GM19240 (cell line): ENCODE data around the gene DHX58.
"Not testable (repeated sequence)": the region's sequence is repeated elsewhere in the genome, so short reads cannot be mapped to it uniquely, and the experiment has no call there.

Source experiments
- DNase-seq: peaks from one replicate; pipeline ENCODE4 v3.0.0; 2011; ENCODE audit warnings: low spot score; ENCODE audit not compliant: insufficient read length

The DHX58 gene

GRCh38 chr17:42112552-42113176, at the start of gene DHX58:
DHX58 (minus strand) TSS chr17:42112714; CDS start chr17:42111892, 822 bp downstream.
- DNase-seq: peak; percentile 89

DNA sequence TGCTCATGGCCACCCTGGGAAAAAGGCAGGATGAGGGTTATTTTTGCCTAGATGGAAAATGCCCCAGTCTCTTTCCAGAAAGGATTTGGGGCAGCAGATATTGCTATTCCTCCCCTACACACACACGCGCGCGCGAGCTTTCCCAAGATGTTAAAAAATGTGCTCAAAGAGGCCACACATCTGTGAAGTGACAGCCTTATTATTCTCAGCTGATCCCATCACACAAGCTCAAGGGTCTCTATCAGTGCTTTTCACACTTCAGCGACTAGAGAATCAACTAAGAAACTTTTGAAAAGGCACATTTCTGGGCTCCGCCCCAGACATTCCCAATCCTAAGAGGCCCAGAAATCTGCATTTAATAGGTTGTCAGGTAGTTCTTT, 48.0 kb upstream of the DHX58 start:
- DNase-seq: no peak

DNA sequence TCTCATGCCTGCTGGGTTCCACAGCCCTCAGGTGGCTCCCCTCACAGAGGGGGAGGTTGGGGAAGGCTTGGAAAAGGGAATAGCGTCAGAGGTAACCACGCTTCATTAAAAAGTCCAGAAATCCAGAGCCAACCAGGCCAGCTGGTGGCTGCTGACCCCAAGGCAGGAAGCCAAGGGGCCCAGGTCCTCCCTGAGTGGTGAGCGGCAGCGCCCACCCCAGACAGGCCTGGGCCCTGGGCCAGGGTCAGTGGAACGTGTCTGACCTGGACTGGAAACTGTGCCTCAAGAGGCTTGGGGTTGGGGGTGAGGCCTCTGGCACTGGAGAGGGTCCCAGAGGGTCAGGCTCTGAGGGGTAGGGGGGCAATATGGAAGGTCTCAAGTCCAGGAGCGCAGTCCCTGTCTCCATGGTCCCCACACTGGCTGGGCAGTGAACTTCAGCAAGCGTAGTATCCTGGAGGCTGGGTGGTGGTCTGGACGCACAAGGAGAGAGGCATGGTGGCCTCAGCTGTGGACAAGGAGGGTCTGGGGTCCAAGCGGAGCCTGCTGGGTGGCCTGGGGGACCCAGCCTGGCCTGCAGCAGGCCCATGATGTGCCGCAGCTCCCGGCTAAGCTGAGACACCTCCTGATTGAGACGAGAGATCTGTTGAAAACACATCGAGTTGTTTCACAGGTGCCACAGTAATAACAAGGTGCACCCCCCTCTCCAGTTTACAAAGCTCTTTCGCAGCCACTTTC, 47.4 kb upstream of the DHX58 start:
- no peak for DNase-seq

DNA sequence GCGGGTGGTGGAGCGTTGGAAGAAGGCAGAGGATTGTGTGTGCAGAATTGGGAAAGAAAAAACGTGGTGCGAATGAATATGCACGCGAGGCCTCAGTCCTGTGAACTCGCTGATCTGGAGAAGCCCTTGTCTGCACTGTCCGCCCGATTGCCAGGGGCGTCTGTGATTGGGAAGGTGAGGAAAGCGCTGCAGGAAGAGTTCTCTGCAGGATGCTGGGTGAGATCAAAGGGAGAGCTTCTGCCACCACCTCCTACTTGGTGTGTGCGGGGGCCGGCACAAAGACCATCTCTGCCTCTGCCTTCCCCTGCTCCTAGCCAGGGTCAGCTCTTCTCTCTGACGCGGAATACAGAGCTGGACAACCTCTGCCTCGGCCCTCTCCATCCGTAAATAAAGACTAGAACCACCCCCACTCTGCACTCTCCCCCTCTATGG, 43.1 kb upstream of the DHX58 start:
- no peak for DNase-seq

DNA sequence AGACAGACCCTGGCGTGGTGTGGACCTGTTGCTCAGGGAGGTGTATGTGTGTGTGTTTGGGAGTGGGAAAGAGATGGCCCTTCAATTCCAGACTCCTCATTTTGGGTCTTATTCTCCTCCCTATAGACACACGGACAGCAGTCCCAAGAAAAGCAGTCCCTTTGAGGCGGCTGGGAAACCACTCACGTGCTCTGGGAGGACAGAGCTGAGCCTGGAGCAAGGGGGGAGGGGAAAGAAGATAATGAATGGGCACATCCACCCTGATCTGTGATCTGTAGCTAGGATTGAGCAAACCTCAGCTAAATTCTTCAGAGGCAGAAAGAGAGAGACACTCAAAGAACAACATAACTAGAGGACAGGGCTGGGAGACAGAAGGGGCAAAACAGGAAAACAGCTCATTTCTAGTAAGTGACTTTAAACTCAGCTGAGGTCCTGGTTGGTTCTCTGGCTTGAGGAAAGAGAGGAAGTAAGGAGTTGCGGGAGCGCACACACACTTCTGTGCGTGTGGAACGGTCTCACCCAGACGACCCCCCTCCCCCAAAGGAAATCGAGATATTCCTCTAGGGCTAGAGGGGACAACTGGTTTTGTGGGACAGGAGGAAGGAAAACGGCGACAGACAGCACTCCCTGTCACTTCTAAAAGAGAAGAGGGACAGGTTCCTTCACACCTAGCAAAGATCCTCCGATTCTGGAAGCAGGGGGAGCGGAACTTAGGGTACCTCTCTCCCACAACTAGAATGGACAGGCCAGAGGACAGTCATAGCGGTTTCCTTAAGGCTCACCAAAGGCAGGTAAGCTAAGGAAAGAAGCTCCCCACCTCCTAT, 41.6 kb upstream of the DHX58 start:
- no peak for DNase-seq

DNA sequence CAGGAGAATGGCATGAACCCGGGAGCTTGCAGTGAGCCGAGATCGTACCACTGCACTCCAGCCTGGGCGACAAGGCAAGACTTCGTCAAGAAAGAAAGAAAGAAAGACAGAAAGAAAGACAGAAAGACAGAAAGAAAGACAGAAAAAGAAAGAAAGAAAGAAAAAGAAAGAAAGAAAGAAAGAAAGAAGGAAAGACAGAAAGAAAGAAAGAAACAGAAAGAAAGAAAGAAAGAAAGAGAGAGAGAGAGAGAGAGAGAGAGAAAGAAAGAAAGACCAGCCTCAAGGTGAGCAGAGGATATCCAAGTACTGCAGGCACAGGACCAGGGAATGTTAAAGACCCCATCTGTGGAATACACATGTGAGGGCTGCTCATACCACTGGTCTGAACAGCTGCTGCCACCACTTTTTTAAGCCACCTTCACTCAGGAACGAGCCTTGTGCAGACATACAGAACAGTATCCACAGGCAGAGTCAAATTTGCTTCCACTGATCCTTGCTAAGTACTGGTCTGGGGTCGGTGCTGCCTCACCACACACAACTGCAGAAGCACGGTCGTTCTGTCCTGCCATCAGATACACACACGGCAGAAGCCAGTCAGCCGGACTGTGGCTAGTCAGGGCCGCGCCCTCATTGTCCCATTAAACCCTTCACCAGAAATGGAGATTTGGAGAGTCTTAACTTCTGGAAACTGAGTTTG, 34.5 kb upstream of the DHX58 start:
- DNase-seq: no peak

GRCh38 chr17:42143138-42143537, 30.6 kb upstream of the DHX58 start:
- DNase-seq: not testable (repeated sequence)

DNA sequence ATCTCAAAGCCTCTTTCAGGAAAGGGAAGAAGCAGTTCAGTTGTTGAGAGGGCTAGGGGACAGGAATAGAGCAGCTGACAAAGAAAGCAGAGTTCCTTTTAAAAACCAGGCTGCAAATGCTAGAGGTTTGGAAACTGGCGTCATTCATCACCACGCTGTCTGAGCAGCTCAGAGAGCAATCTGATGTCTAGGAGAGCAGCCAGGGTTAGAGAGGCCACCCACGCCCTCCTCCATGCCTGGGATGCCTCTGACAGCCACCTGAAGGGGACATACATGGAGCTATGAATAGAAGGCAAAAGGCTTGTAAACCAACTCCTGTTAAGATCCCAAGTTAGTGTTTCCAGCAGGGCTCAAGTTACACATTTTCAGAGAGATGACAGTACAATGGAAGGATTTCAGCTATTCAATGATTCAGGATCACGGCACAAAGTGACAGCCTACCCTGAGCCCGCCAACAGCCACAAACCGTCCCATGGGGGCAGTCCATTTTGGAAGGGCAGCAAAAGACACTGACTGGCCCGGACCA, 29.9 kb upstream of the DHX58 start:
- DNase-seq: no peak

GRCh38 chr17:42141382-42141781, 28.9 kb upstream of the DHX58 start:
- DNase-seq: no peak

- DNase-seq: not testable (repeated sequence)
Observed at GRCh38 chr17:42140690-42141089, 28.2 kb upstream of the DHX58 start.

GRCh38 chr17:42138749-42139492, 26.4 kb upstream of the DHX58 start:
- DNase-seq: no peak

DNA sequence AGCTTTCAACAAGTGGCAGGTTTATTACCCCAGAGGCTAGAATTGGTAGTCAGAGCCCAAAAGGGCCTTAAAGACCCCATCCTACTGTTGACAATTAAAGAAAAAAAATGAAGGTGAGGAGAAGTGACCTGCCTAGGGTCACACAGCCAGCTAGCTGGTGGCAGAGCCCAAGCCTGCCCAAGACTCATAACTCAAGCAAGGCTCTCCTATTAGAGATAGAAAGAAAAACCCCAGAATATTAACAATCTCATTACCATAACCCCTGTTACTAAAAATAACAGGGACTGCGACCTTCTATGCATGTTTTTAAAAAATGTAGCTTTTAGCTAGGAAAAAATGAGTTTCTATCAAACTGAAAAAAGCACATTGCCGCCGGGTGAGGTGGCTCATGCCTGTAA, 24.1 kb upstream of the DHX58 start:
- DNase-seq: no peak

GRCh38 chr17:42135664-42136653, 23.4 kb upstream of the DHX58 start:
- no peak for DNase-seq

DNA sequence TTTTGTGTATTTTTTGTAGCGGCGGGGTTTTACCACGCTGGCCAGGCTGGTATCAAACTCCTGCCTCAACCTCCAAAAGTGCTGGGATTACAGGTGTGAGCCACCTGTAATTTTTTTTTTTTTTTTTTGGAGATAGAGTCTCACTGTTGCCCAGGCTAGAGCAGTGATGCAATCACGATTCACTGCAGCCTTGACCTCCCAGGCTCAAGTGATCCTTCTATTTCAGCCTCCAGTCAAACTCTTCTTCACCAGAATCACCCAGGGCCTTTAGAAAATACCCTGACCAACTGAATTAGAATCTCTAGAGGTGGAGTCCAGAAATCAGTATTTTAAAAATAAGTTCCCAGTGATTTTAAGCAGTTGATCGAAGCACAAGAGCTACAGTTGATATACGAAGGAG, 22.6 kb upstream of the DHX58 start:
- DNase-seq: no peak

DNA sequence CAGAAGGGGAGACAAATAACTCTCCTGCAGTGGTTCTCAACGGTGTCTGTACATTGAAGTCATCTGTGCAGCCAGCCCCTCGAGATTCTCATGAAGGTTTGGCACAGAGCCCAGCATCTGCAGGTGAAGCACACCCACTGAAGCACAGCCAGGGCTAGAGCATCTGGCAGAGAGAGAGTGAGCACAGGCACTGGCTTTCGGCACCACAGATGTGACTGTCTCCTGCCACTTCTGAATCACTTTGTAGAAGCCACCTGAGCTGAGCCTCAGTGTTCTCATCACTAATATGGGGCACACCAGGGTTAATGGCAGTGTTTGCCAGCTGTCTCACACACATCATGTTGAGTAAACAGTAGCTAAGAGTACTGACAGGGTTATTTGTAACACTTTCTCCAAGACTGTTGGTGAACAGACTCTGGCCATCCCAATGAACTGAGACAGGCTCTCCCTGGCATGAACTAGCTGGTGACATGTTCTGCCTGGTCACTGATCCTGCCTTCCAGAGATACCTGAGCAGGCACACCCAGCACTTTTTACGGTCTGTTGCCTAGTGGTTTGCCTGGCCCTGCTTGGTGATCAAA, 21.0 kb upstream of the DHX58 start:
- peak; percentile 51 for DNase-seq

GRCh38 chr17:42132941-42133340, 20.4 kb upstream of the DHX58 start:
- DNase-seq: no peak

DNA sequence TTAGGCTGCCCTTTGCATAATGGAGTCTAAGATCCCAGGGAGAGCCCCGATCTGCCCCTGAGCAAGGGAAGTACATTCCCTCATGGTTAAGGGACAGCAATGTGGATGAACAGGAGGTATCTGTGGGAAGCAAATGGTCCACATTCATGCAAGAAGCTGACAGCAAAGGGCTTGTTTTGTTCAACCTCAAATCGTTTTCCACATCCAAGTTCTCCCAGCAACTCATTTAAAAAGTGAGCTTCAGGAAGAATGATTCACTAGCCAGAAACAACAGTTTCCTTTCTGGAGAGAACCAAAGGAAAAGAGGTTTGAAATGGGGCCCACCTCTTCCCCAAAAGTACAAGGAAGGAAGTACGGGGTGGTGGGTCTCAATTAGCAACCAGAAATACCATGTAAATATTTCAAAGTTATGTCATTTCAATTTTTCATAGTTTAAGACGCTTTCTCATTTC, 19.5 kb upstream of the DHX58 start:
- DNase-seq: no peak

GRCh38 chr17:42131232-42131631, 18.7 kb upstream of the DHX58 start:
- no peak for DNase-seq

DNA sequence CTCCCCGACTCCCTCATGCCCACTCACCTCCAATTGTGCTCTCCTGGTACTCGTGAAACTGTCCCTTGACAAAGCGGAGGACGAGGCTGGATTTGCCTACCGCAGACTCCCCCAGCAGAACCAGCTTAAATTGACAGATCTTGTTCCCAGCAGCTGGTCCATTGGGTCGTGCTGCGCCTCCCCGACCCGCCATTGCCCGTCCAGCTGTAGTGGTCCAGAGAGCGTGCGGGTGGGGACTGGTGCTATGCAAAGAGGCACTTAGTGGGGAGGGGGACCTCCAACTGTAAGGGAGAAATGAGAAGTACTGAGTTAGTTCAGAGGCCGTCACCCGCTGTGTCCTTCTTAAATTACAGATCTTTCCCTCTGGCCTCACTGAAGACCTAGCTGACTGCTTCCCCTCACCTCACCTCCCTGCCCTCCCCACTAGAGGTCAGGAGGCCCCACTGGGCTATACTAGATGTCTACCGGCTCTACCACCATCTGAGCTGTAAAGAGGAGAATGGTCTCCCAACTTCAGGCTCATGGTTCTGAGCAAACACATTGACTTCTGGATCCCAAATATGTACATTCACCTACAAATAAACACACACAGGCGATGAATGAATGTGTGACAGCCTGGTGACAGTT, 17.9 kb upstream of the DHX58 start:
- DNase-seq: no peak
